GM12874 (cell line): ENCODE results near the gene TLCD5.

ENCODE experiments used
- CTCF ChIP-seq: IDR thresholded peaks from 2 replicates; pipeline ENCODE4 v1.5.1; 2011; ENCODE audit warnings: low read depth, mild to moderate bottlenecking, control low read depth, low read length, moderate library complexity; ENCODE audit not compliant: insufficient read depth

Gene TLCD5

DNA sequence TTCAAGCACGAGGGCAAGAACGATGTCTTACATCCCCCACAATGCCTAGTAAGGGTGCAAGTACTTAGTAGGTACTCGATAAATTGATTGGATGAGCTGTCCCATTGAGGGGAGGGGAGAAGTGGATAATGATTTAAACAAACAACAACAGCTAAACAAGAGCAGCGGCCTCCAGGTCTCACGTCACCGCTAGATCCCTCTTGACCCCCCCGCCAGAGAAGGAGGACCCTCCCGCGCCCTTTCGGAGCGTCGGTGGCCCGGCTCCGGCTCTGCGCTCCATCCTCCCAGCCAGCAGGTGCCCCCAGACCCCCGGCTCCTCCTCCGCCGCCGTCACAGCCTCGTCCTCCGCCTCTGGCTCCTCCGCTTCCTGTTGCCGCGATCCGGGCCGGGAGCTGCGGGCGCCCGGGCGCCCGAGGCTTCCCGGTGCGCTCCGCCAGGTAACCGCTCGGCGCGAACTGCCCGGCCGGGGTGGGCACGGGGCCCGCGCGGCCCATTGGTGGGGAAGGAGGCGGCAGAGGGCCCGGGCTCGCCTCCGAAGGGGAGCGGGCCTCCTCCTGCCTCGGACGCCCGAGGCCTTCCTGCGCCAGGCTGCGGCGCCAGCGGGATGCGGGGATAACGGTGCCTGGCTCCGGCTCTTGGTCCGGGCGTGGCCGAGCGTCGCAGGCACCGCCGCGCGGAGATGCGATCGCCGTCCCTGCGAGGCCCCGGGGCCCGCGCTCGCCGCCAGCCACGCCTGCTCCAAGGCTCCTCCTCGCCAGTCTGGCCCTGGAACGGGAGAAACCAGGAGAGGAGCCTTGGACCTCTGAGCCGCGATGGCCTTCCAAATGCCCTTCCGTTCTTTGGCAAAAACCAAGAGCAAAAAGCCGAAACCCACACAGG, at the start of gene TLCD5:
Gene TLCD5 (plus strand): TSS at position 368 of the 879 bp plus-strand sequence. CDS start 2,143 bp downstream, outside the sequence.
- 0 out of 2 replicates have a peak, but pooled peaks have one; percentile 7 for TF ChIP-seq CTCF

DNA sequence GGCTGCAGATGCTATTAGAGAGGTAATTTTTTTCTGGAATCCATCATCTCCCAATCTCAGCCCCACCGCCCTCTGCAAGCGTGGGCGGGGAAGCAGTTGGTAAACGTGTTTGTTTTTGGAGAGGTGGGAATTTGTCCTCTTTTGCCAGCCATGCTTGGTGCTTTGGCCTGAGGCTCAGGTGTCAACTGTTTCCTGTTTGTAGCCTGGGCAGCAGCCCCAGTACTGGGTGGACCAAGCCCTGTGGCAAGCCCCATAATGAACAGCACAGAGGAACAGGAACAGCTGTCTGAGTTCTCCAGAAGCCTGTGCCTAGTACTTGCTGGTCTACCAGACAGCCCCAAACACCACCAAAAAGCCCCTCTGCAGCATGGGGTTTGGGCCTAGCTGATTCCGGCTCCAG, 45.6 kb upstream of the TLCD5 start:
- no peak for TF ChIP-seq CTCF

DNA sequence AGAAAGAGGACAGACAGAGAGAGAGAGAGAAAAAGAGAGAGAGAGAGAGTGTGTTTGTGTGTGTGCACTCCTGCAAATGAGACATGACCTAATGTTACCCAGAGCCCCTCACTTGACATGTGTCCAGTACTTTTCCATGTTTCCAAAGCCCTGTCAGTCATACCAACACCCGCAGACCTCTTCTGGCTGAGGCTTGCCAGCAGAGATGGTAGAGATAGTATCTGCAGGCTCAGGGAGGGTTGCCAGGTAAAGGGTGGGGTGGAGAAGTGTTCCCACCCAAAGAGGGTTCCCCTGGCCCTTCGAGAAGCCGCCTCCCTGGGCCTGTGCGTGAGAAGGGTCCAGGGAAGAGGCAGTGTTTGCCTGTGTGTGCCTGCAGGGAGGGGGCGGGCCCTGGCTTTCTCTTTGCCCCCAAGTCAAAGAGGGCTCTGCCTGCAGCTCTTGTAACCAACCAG, 44.5 kb upstream of the TLCD5 start:
- no peak for TF ChIP-seq CTCF

GRCh38 chr11:120281143-120281795, 43.8 kb upstream of the TLCD5 start:
- no peak for TF ChIP-seq CTCF

- no peak for TF ChIP-seq CTCF
Measured at GRCh38 chr11:120283124-120283523, 42.0 kb upstream of the TLCD5 start.

- no peak for TF ChIP-seq CTCF
Measured at GRCh38 chr11:120284272-120284671, 40.8 kb upstream of the TLCD5 start.

DNA sequence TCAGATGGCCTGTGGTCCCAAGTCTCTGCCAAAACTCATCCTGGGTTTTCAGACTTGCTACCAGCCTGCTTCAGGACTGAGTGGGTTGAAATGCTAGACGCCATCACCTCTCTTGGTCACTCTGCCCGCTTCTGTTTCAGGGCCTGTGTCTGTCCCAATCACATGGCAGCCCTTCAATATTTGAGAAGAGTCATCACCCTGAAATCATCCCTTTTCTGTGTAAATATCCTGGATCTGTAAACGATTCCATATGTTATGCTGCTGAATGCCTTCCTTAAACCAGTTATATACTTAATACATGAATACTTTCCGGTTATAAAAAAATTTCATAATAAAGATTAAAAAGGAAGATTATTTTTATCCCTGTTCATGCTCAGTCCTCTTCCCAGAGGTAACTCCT, 39.8 kb upstream of the TLCD5 start:
- no peak for TF ChIP-seq CTCF
